Skin of body (tissue), 2 donors: Measurements from ENCODE around the gene MVD. TPM values are rescaled to one million over a fixed set of nuclear protein-coding genes. Genes with fewer than 3 reads are reported as not detected.
"Not testable (repeated sequence)": the region's sequence is repeated elsewhere in the genome, so short reads cannot be mapped to it uniquely, and the experiment has no call there.

Experiments
- DNase-seq: peaks from one replicate; lab custom pipeline; 2025; lab: John Stamatoyannopoulos, UW
- total RNA-seq: library from RNA; depleted of rRNA; stranded (reverse); fragments of >200 nt; gene quantifications from one replicate; pipeline ENCODE4 v1.2.3, GENCODE V29; 2014

MVD gene
- total RNA-seq, 1 donor from 2014 or later = 39.9 TPM

DNA sequence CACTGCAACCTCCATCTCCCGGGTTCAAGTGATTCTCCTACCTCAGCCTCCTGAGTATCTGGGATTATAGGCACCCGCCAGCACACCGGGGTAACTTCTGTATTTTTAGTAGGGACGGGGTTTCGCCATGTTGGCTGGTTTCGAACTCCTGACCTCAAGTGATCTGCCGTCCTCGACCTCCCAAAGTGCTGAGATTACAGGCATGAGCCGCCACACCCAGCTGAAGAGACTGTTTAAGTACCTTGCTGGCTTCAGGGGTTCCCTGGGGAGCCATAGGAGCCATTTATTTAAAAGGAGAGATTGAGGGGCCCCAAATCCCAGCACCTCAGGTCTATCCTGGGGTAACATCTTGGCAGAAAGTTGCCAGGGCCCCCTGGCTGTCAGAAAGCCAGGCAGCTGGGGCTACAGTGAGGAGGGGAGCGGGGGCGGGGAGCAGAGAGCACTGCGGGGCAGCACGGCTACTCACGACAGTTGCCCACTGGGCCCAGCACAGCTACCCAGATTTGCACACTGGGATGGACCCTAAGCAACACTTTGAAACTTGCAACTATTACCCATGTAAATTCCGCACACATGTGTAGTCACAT is 21.8 kb upstream of the MVD start:
- DNase-seq = no peak

GRCh38 chr16:88681709-88682451 is 19.0 kb upstream of the MVD start:
- no peak for DNase-seq

DNA sequence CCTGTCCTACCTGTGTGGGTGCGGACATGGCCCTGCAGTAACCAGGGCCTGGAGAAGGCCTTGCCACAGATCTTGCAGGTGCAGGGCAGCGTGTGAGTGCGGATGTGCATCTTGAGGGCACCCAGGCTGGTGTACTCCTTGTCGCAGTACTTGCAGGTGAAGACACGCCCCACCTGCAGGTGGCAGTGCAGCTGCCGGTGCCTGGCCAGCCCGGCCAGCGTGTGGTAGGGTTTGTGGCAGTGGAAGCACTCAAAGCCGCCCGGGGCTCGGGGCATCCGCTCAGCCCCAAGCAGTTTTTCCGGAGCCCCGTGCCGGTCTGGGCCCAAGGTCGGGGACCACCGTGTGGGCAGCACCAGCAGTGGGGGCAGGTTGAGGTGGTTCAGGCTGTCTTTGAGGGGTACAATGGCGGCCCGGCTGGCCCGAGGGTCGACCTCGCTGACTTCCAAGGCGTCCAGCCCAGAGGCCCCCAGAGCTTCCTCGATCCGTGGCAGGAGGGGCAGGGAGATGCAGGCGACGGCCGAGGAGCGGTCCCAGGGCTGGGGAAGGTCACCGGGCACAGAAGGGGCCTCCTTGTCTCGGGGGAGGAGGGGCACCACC is 18.3 kb upstream of the MVD start:
- DNase-seq = no peak

GRCh38 chr16:88680554-88681083 is 17.7 kb upstream of the MVD start:
- no peak for DNase-seq

DNA sequence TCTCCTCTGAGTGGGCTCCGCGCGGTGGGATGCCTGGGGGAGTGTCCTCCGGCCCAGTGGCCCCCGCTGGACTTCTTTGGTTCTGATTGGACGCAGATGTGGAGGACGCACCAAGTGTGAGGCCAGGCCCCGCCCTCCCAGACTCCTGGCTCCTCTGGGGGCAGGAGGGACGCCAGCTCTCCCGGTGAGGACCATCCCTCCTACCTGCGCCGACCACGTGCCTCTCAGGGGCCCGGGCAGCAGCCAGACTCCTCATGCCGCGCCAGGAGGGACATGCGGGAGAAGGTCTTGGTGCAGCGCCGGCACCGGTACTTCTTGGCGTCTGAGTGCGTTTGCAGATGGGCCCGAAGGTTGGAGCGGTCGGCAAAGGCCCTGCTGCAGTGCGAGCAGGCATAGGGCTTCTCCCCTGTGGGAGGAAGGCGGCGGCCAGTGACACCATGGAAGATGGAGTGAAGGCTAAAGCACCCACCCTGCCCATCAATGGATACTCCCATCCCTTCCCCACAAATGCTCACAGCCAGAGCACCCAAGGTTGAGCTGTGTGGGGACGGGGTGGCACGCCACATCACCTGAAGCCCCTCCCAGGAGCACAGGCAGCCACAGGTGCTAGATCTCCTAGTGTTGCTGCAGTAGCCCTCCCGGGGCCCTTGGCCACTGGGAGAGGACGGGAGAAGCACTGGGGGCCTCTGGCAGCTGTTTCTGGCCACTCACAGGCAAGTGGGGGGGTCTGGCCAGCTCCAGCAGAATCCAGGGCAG is 15.5 kb upstream of the MVD start:
- no peak for DNase-seq

DNA sequence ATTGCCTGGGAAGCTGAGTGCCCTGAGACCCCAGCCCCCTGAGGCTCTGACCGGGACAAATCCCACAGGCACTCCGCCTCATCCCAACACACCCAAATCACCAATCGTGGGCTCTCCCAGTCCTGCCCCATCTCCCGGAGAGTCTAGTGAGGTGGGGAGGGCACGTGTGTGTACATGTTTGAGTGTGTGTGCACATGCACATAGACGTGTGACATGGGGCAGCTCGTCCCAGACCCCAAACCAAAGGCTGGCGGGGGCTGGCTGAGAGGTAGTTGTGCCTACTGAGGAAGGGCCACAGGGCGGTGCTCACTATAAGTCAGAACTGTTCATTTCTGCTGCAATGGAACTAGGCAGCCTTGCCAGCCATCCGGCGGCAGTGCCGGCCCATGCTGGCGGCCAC is 14.8 kb upstream of the MVD start:
- no peak for DNase-seq

- DNase-seq = no peak
Measured at GRCh38 chr16:88676502-88677242, 13.8 kb upstream of the MVD start.

DNA sequence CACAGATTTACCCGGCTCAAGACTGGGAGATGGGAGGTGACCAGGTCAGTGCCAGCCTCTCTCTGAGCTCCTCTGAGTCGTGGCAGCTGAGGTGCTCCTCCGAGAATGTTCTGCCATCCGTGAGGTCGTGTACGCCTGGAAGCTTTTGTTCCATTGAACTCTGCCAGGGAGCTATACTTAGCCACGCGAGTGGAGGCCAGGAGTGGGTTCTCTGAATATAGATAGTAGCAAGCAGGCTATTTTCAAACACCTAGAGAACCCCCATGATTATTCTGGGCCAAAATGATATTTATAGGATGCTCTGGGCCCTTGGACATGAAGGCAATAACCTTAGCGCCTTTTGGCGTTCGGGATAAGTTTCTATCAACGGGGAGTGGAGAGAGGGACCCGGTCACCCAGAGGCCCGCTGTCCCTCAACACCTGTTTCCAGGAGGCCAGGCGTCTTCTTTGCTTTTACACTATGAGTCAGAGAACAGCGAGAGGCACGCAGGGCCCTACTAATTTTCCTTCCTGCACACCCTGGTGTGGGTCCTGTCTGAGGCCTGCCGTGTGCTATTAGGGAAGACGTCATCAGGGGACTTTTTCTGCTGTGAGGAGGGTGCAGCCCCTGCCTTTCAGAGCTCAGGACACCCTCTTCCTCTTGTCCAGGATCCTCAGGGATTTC is 11.0 kb upstream of the MVD start:
- DNase-seq = no peak

DNA sequence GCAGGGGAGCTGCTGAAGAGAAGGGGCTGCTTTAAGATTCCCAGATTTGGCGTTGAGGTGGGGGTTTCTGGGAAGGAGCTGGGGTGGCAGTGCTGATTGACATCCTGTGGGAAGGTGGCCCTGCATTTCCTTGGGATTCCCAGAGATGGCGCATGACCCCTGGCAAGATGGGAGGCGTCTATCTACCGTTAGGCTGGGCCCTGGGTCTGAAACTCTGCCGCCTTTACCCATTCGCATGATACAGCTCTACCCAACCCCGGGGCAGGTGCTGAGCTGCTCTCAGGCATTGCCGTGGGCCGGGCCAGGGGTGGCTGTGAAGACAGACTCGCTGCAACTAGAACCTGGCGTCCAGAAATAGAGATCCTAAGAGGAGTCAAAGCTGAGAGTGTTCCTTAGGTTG is 9.9 kb upstream of the MVD start:
- DNase-seq = no peak

DNA sequence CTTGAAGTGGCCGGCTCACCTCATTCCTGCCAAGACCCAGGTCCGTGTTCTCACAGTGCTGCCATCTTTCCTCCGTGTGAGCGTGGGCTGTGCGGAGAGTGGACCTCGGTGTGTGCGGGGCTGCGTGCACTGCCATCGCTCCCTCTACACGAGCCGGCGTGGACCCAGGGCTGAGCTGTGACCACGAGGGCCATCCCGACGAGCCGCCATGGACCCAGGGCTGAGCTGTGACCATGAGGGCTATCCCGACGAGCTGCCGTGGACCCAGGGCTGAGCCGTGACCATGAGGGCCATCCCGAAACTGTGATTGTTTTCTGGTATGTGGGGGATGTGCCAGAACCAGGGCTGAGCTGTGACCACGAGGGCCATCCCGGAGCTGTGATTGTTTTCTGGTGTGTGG is 8.9 kb upstream of the MVD start:
- DNase-seq = no peak

DNA sequence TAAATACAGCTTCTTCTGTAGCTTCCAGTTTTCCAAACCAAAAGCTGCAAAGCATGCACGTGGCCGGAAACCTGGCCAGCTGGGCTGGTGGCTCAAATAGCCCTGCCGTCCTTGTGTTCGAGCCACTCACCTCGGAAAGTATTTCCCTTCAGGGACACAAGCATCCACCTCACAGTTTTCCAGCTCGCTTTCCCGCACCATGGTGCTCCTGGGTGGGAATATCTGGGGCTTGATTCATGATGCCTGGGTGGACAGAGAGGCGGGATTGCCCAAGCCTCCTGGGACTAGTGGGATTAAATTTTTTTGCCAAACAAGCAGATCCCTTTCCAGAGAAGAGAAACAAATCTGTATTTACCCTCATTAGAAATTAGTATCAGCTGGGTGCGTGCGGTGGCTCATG is 7.1 kb upstream of the MVD start:
- DNase-seq = no peak

- DNase-seq = not testable (repeated sequence)
Measured at GRCh38 chr16:88669493-88669892, 6.6 kb upstream of the MVD start.

DNA sequence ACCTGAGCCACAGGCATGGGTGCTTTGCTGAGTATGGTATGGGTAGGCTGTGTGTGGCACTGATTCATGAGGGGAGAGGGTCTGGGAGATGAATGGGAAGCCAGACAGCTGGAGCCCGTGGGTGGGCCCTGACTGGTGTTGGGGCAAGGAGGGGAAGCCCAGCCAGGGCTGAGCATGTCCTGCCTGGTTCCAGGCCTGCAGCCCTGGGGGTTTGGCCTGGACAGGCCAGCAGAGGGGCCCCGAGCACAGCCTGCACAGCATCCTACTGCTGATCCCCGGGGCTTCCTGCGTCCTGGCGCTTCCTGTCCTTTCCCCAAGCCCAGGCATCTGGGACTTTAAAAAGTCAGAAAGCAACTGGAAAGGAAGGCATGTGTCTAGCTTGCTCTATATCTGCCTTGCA is 4.6 kb upstream of the MVD start:
- DNase-seq = no peak

DNA sequence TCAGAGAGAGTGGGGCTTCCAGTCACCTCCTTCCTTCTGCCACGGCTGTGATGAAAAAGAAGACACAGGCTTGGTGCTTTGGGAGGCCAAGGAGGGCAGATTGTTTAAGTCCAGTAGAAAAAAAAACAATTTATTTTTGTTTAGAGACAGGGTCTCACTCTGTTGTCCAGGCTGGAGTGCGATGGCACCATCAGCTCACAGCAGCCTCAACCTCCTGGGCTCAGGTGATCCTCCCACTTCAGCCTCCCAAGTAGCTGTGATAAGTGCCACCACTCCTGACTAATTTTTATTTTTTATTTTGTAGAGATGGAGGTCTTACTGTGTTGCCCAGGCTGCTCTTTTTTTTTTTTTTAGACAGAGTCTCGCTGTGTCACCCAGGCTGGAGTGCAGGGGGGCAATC is 2.7 kb upstream of the MVD start:
- DNase-seq = no peak

- peak; percentile 40 for DNase-seq
Measured at GRCh38 chr16:88665148-88665547, 2.3 kb upstream of the MVD start.

DNA sequence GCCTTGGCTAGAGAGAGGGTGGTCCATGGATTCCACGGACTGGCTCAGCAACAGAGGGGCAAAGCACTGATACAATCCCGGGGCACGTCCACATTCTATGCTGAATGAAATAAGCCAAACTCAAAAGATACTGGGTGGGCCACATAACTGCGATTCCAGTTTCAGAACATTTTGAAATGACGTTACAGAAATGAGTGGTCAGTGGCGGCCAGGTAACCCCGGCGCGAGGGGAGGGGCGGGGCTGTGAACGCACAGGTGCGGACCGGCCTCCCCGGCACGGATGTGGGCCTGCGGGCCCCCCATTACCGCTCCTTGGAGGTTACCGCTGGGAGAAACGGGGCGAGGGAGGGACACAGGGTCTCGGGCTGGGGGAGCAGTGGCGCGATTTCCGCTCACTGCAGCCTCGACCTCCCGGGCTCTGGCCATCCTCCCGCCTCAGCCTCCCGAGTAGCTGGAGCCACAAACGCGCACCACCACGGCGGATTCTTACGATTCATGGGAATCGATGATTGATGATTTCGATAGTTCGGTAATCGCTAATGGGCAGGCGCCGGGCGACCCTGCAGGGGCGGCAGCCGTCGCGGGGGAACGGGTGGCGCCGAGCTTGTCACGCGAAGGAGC is 559 bp downstream of the MVD start:
- DNase-seq = no peak

GRCh38 chr16:88661468-88661867 is 1.4 kb downstream of the MVD start:
- DNase-seq = no peak

- no peak for DNase-seq
Measured at GRCh38 chr16:88659160-88659559, 3.7 kb downstream of the MVD start.

DNA sequence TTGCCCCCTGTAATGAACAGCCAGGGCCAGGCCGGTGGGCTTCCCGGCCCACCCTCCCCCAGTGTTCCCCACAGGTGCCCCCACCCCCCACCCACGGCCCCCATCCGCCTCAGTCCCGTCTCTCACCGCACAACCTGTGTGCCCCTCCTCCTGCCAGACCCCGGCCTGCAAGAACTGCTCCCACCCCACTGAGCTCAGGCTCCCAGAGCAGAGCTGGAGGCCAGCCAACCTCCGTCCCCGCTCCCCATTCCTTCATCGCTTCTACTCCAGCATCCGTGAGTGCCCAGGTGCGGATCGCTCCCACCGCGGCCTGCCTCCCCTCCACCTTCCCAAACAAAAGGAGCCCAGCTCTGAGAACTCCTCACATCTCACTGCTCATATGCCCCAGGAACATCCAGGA is 4.2 kb downstream of the MVD start:
- DNase-seq = no peak

DNA sequence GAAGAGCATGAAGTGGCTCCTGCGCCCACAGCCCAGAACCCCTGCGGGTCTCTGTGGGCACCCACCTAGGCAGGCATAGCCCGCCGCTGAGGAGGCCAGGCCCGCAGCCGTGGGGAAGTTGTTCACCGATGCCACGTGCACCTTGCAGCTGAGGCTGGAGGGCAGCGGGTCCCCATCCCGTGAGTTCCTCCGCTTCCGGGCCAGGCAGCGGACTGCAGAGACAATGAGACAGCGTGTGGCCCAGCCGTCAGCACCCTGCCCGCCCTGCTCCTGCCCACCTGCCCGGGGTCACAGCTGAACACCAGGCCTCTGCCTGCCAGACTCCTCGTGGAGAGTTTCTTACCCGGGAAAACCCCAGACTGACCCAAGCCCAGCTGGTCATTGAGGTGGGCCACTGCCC is 5.5 kb downstream of the MVD start:
- DNase-seq = no peak
